GM23338 (cell line): ENCODE data around the gene TNFRSF6B. TPM values are rescaled to one million over a fixed set of nuclear protein-coding genes. Genes with fewer than 3 reads are reported as not detected.

Experiments
- ATAC-seq: fragments of 200-7000 bp; cut with Tn5 transposase; 3 replicates; pipeline ENCODE4 v1.9.1; 2020
- DNase-seq: peaks from one replicate; pipeline ENCODE4 v3.0.0-alpha.2; 2015; ENCODE audit warnings: low spot score
- H2AFZ ChIP-seq: fragments of 200-600 bp; sonication (generic); 2 replicates; pipeline ENCODE4 v1.8.0; 2016; ENCODE audit warnings: antibody characterized with exemption, mild to moderate bottlenecking, moderate library complexity
- H3F3A ChIP-seq: fragments of 200-600 bp; sonication (generic); replicated peaks from 2 replicates; pipeline ENCODE4 v1.8.0; 2017; ENCODE audit warnings: antibody characterized with exemption, mixed run types, low read depth
- H3K27ac ChIP-seq: fragments of 200-600 bp; sonication (generic); 2 replicates; pipeline ENCODE4 v1.6.1; 2016; ENCODE audit warnings: low read depth
- H3K27me3 ChIP-seq: fragments of 200-600 bp; sonication (generic); 2 replicates; pipeline ENCODE4 v1.8.0; 2016; ENCODE audit warnings: mild to moderate bottlenecking, mixed run types, moderate library complexity; ENCODE audit not compliant: insufficient read depth
- H3K36me3 ChIP-seq: fragments of 200-600 bp; sonication (generic); 2 replicates; pipeline ENCODE4 v1.8.0; 2016; ENCODE audit warnings: mild to moderate bottlenecking; ENCODE audit not compliant: insufficient read depth
- H3K4me1 ChIP-seq: fragments of 200-600 bp; sonication (generic); 2 replicates; pipeline ENCODE4 v1.8.0; 2016; ENCODE audit warnings: mild to moderate bottlenecking, moderate library complexity; ENCODE audit not compliant: insufficient read depth
- H3K4me2 ChIP-seq: fragments of 200-600 bp; sonication (generic); 2 replicates; pipeline ENCODE4 v1.7.1; 2017; ENCODE audit warnings: mixed run types
- H3K4me3 ChIP-seq: fragments of 200-600 bp; sonication (generic); 2 replicates; pipeline ENCODE4 v1.6.1; 2016; ENCODE audit warnings: mixed run types
- H3K79me2 ChIP-seq: fragments of 200-600 bp; sonication (generic); replicated peaks from 2 replicates; pipeline ENCODE4 v1.8.0; 2017; ENCODE audit warnings: mild to moderate bottlenecking; ENCODE audit not compliant: insufficient read depth
- H3K9me2 ChIP-seq: fragments of 200-600 bp; sonication (generic); 2 replicates; pipeline ENCODE4 v1.8.0; 2017; ENCODE audit not compliant: insufficient read depth
- H4K20me1 ChIP-seq: fragments of 200-600 bp; sonication (generic); replicated peaks from 2 replicates; pipeline ENCODE4 v1.8.0; 2017; ENCODE audit warnings: mild to moderate bottlenecking; ENCODE audit not compliant: insufficient read depth
- H3K27ac Mint-ChIP-seq: 2 replicates; pipeline ENCODE4 v1.8.0; 2020; ENCODE audit warnings: inconsistent platforms, mild to moderate bottlenecking, moderate library complexity, mixed read lengths
- H3K27me3 Mint-ChIP-seq: 3 replicates; pipeline ENCODE4 v1.8.0; 2022; ENCODE audit warnings: low read depth, mild to moderate bottlenecking, moderate library complexity, mixed read lengths, inconsistent platforms; ENCODE audit not compliant: insufficient read depth, poor library complexity
- H3K36me3 Mint-ChIP-seq: 3 replicates; pipeline ENCODE4 v1.8.0; 2021; ENCODE audit warnings: low read depth, mild to moderate bottlenecking, inconsistent platforms, moderate library complexity, mixed read lengths
- H3K4me1 Mint-ChIP-seq: 3 replicates; pipeline ENCODE4 v1.8.0; 2020; ENCODE audit warnings: mild to moderate bottlenecking, inconsistent platforms, mixed read lengths
- H3K4me3 Mint-ChIP-seq: 3 replicates; pipeline ENCODE4 v1.8.0; 2021; ENCODE audit warnings: moderate library complexity, mild to moderate bottlenecking, inconsistent platforms, mixed read lengths
- H3K9me3 Mint-ChIP-seq: 3 replicates; pipeline ENCODE4 v1.8.0; 2020; ENCODE audit warnings: moderate library complexity, mild to moderate bottlenecking, inconsistent platforms, mixed read lengths
- EZH2 ChIP-seq: fragments of 200-600 bp; sonication (generic); IDR thresholded peaks from one replicate; pipeline ENCODE4 v1.8.0; 2017; ENCODE audit warnings: antibody characterized with exemption, mild to moderate bottlenecking, low read depth; ENCODE audit not compliant: unreplicated experiment
- EZH2phosphoT487 ChIP-seq: fragments of 200-600 bp; sonication (generic); IDR thresholded peaks from one replicate; pipeline ENCODE4 v1.8.1; 2018; ENCODE audit warnings: antibody characterized with exemption; ENCODE audit not compliant: unreplicated experiment
- NANOG ChIP-seq: IDR thresholded peaks from 2 replicates; pipeline ENCODE4 v1.6.1; 2016; ENCODE audit warnings: antibody characterized with exemption, borderline replicate concordance
- POLR2AphosphoS5 ChIP-seq: IDR thresholded peaks from 2 replicates; pipeline ENCODE4 v1.6.1; 2016; ENCODE audit warnings: antibody characterized with exemption, low read depth
- STAT1 ChIP-seq: IDR thresholded peaks from one replicate; pipeline ENCODE4 v1.6.1; 2016; ENCODE audit warnings: antibody characterized with exemption; ENCODE audit not compliant: unreplicated experiment
- ZNF331 ChIP-seq: fragments of 250-450 bp; sonication (Bioruptor Pico); IDR thresholded peaks from 2 replicates; pipeline ENCODE4 v1.5.0; 2020; ENCODE audit warnings: low read depth, mild to moderate bottlenecking, moderate library complexity
- polyA plus RNA-seq: library from polyadenylated mRNA; unstranded; fragments of >200 nt; fragmentation: Nextera tagmentation; extraction: Ambion mirVana; gene quantifications from 2 replicates; pipeline ENCODE4 v1.2.1, GENCODE V29; 2016
- total RNA-seq: library from RNA; depleted of rRNA; stranded (reverse); fragments of >200 nt; shearing (Covaris generic); gene quantifications from 2 replicates; pipeline ENCODE4 v1.2.3, GENCODE V29; 2014
- TF ChIP-seq, protein P1 (sequence below): IDR thresholded peaks from 2 replicates; pipeline ENCODE4 v1.6.1; 2016; ENCODE audit warnings: antibody characterized with exemption
- TF ChIP-seq, protein P2 (sequence below), 2 experiments: fragments of 200-600 bp in 1 of 2; sonication (generic) in 1 of 2; conservative IDR thresholded peaks; 2 replicates each; pipeline versions ENCODE4 v1.5.1 to v1.6.1; 2016 to 2017; ENCODE audit warnings: antibody characterized with exemption in 2 of 2, low read depth in 2 of 2, mild to moderate bottlenecking in 2 of 2, moderate library complexity in 1 of 2
- TF ChIP-seq, protein P3 (sequence below): fragments of 250-450 bp; sonication (Bioruptor Pico); IDR thresholded peaks from 2 replicates; pipeline ENCODE4 v1.5.0; 2020; ENCODE audit warnings: mild to moderate bottlenecking, moderate library complexity

TNFRSF6B gene
- total and polyA plus RNA-seq, 2 experiments from 2014 or later, result 0.28 TPM; not detected in 1

- no peaks in the 10 kb centered on the region for H3K9me2 ChIP-seq
- Mint-ChIP-seq H3K27me3 (peaks cover 4% of the 10 kb centered on the region), H3K4me1 (no peaks in the 10 kb centered on the region), H3K27ac (no peak overlapping the region), H3K9me3 (no peaks in the 10 kb centered on the region), H3K4me3 (no peak overlapping the region), H3K36me3 (peaks cover 9% of the 10 kb centered on the region; the same call in 2 of the 3 replicates)
- no peaks in the 10 kb centered on the region for H3F3A ChIP-seq
- H3K27ac ChIP-seq, result no peak overlapping the region
- H3K4me2 ChIP-seq, result no peak overlapping the region
- no peak for DNase-seq
- H3K79me2 ChIP-seq, result no peaks in the 10 kb centered on the region
- ATAC-seq, result no peak
- H3K4me3 ChIP-seq, result no peak overlapping the region
- H3K36me3 ChIP-seq, result no peaks in the 10 kb centered on the region
- no peaks in the 10 kb centered on the region for H3K4me1 ChIP-seq
- H4K20me1 ChIP-seq, result no peaks in the 10 kb centered on the region
- H3K27me3 ChIP-seq, result no peaks in the 10 kb centered on the region
- H2AFZ ChIP-seq, result no peak overlapping the region
- TF ChIP-seq, protein P1, sequence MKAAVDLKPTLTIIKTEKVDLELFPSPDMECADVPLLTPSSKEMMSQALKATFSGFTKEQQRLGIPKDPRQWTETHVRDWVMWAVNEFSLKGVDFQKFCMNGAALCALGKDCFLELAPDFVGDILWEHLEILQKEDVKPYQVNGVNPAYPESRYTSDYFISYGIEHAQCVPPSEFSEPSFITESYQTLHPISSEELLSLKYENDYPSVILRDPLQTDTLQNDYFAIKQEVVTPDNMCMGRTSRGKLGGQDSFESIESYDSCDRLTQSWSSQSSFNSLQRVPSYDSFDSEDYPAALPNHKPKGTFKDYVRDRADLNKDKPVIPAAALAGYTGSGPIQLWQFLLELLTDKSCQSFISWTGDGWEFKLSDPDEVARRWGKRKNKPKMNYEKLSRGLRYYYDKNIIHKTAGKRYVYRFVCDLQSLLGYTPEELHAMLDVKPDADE, result no peak
- TF ChIP-seq STAT1 (no peak), ZNF331 (CRISPR knock-in tag) (no peak), EZH2phosphoT487 (no peak), POLR2AphosphoS5 (no peak)
These were observed 14.8 kb upstream of the TNFRSF6B start for GRCh38 chr20:63681609-63682142.

DNA sequence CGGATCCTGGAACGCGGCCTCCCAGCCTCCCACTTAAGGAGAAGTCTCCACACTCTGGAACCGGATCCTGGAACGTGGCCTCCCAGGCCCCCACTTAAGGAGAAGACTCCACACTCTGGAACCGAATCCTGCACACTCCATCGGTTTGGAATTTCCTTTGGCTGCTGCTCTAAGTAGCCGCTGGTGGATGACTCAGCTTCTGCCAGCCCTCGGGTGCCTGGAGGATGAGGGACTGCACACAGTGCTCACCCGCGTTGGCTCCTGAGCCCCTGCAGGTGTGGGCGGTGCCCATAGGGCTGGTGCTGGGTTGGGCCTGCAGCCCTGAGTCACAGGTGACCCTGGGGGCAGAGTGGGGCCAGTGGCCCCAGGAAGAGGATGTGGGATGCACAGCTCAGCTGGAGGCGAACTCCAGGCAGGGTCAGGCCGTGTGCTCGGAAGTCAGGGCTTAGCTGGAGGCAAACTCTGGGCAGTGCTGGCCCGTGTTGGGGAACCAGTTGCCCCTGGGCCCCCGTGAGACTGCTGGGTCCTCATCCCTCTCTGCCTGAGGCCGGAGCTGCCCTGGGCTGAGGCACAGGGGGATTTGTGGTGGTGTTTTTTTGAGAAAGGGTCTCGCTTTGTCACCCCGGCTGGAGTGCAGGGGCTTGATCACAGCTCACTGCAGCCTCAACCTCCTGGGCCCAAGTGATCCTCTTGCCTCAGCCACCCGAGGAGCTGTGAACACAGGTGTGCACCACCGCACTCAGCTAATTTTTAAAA is 13.9 kb upstream of the TNFRSF6B start:
- peak overlapping the region; percentile 84 for H3K27ac Mint-ChIP-seq
- no peak overlapping the region for H2AFZ ChIP-seq
- no peaks in the 10 kb centered on the region for H3K79me2 ChIP-seq
- H3K9me3 Mint-ChIP-seq, result no peaks in the 10 kb centered on the region
- no peaks in the 10 kb centered on the region for H3F3A ChIP-seq
- no peaks in the 10 kb centered on the region for H3K9me2 ChIP-seq
- H3K36me3 ChIP-seq, result no peaks in the 10 kb centered on the region
- DNase-seq (no peak), ATAC-seq (no peak)
- no peak overlapping the region for H3K4me3 ChIP-seq
- H3K27me3 Mint-ChIP-seq, result peaks cover 7% of the 10 kb centered on the region
- H3K27me3 ChIP-seq, result no peaks in the 10 kb centered on the region
- H3K4me1 Mint-ChIP-seq, result no peaks in the 10 kb centered on the region
- H3K4me1 ChIP-seq, result no peaks in the 10 kb centered on the region
- no peaks in the 10 kb centered on the region for H4K20me1 ChIP-seq
- no peak overlapping the region for H3K27ac ChIP-seq
- H3K4me2 ChIP-seq, result no peak overlapping the region
- no peak overlapping the region for H3K4me3 Mint-ChIP-seq
- peaks cover 6% of the 10 kb centered on the region; the same call in 2 of the 3 replicates for H3K36me3 Mint-ChIP-seq
- no peak for TF ChIP-seq NANOG
- TF ChIP-seq EZH2, result no peak
- no peak for TF ChIP-seq STAT1
- TF ChIP-seq ZNF331 (CRISPR knock-in tag), result no peak
- TF ChIP-seq, protein P2, sequence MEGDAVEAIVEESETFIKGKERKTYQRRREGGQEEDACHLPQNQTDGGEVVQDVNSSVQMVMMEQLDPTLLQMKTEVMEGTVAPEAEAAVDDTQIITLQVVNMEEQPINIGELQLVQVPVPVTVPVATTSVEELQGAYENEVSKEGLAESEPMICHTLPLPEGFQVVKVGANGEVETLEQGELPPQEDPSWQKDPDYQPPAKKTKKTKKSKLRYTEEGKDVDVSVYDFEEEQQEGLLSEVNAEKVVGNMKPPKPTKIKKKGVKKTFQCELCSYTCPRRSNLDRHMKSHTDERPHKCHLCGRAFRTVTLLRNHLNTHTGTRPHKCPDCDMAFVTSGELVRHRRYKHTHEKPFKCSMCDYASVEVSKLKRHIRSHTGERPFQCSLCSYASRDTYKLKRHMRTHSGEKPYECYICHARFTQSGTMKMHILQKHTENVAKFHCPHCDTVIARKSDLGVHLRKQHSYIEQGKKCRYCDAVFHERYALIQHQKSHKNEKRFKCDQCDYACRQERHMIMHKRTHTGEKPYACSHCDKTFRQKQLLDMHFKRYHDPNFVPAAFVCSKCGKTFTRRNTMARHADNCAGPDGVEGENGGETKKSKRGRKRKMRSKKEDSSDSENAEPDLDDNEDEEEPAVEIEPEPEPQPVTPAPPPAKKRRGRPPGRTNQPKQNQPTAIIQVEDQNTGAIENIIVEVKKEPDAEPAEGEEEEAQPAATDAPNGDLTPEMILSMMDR (conservative IDR thresholded peaks at IDR 0.05; ENCODE audit: low read depth in 2 of 2), result no peak
- TF ChIP-seq EZH2phosphoT487, result no peak
- TF ChIP-seq, protein P3, sequence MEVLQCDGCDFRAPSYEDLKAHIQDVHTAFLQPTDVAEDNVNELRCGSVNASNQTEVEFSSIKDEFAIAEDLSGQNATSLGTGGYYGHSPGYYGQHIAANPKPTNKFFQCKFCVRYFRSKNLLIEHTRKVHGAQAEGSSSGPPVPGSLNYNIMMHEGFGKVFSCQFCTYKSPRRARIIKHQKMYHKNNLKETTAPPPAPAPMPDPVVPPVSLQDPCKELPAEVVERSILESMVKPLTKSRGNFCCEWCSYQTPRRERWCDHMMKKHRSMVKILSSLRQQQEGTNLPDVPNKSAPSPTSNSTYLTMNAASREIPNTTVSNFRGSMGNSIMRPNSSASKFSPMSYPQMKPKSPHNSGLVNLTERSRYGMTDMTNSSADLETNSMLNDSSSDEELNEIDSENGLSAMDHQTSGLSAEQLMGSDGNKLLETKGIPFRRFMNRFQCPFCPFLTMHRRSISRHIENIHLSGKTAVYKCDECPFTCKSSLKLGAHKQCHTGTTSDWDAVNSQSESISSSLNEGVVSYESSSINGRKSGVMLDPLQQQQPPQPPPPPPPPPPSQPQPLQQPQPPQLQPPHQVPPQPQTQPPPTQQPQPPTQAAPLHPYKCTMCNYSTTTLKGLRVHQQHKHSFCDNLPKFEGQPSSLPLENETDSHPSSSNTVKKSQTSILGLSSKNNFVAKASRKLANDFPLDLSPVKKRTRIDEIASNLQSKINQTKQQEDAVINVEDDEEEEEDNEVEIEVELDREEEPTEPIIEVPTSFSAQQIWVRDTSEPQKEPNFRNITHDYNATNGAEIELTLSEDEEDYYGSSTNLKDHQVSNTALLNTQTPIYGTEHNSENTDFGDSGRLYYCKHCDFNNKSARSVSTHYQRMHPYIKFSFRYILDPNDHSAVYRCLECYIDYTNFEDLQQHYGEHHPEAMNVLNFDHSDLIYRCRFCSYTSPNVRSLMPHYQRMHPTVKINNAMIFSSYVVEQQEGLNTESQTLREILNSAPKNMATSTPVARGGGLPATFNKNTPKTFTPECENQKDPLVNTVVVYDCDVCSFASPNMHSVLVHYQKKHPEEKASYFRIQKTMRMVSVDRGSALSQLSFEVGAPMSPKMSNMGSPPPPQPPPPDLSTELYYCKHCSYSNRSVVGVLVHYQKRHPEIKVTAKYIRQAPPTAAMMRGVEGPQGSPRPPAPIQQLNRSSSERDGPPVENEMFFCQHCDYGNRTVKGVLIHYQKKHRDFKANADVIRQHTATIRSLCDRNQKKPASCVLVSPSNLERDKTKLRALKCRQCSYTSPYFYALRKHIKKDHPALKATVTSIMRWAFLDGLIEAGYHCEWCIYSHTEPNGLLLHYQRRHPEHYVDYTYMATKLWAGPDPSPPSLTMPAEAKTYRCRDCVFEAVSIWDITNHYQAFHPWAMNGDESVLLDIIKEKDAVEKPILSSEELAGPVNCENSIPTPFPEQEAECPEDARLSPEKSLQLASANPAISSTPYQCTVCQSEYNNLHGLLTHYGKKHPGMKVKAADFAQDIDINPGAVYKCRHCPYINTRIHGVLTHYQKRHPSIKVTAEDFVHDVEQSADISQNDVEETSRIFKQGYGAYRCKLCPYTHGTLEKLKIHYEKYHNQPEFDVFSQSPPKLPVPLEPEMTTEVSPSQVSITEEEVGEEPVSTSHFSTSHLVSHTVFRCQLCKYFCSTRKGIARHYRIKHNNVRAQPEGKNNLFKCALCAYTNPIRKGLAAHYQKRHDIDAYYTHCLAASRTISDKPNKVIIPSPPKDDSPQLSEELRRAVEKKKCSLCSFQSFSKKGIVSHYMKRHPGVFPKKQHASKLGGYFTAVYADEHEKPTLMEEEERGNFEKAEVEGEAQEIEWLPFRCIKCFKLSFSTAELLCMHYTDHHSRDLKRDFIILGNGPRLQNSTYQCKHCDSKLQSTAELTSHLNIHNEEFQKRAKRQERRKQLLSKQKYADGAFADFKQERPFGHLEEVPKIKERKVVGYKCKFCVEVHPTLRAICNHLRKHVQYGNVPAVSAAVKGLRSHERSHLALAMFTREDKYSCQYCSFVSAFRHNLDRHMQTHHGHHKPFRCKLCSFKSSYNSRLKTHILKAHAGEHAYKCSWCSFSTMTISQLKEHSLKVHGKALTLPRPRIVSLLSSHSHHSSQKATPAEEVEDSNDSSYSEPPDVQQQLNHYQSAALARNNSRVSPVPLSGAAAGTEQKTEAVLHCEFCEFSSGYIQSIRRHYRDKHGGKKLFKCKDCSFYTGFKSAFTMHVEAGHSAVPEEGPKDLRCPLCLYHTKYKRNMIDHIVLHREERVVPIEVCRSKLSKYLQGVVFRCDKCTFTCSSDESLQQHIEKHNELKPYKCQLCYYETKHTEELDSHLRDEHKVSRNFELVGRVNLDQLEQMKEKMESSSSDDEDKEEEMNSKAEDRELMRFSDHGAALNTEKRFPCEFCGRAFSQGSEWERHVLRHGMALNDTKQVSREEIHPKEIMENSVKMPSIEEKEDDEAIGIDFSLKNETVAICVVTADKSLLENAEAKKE (CRISPR knock-in tag), result no peak
